NK-92 (cell line): Measurements from ENCODE around the gene ZNF326.

Source experiments
- DNase-seq: peaks from one replicate; lab custom pipeline; 2025; ENCODE audit not compliant: unreplicated experiment; lab: John Stamatoyannopoulos, UW

ZNF326 gene

DNA sequence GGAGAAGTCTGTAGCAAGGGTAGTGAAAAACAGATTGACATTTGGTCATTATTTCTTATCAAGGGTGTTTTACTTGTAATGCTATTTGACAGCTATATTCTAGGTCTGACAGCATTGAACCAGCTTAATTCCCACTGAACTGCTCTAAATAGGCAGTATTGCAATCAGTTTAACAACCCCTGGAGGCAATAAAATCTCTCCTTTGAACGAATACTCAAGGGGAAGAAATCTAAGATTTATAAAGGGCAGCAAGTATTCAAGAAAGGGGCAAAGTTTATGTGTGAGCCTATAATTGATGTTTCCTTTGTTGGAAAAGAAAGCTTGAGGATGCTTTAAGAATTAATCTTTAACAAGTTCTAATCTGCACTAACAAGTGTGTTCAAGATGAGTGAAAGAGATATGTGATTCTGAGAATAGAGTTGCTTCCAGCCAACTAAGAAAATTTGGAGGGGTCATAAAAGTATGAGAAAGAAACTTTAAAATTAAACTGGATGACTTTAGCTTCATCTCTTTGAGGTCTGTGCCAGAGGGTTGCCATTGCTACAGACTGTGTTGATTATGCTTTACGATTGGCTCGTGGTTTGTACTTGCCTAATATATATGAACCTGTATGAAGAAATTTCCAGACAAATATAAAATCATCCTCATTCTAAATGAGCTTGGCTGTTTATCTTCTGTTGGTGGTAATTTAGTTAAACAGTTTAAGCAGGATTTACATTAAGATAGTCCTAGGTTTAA, 72.5 kb downstream of the ZNF326 start:
- no peak for DNase-seq

DNA sequence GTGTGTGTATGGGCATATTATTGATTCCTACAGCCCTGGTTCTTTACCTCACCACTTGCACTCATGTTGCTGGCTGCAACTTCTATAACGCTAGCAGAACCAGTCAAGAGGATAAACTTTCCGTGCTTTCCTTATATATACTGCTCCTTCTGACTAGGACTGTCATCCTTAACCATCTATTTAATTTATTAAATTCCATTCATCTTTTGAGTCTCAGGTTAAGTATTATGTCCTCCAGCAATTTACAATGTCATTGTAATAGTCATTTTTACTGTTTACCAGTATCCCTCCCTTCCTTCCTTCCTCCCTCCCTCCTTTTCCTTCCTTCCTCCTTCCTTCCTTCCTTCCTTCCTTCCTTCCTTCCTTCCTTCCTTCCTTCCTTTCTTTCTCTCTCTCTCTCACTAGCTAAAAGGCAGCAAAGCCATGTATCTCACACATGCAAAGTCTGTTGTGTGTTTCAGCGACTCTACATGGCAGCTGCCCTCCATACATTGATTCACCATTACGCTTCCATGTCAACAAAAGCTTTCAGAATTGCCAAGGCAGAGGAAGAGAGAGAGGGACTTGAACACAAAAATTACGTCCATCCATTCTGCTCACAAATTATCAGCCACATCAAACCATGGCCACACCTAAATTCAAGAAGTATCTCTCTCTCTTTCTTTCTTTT, 73.8 kb downstream of the ZNF326 start:
- DNase-seq, result no peak

GRCh38 chr1:90074137-90074536, 79.2 kb downstream of the ZNF326 start:
- DNase-seq, result no peak

DNA sequence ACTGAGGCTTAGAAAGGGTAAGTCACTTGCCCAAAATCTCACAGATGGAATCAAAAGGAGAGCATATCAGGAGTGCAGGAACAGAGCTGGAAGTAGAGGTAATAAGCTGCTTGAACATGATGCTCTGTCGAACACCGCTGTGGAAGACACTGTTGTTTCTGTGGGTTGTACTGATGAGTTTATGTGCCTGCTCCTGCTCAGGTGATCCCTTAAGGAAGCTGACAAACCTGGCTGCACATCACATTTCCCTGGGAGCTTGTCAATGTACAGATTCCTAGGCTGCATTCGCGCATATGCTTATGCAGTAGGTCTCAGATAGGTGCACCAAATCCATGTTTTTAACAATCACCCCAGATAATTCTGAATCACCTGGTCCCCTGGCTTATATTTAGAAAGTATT, 79.7 kb downstream of the ZNF326 start:
- DNase-seq, result no peak

- no peak for DNase-seq
Measured at GRCh38 chr1:90074970-90075391, 80.1 kb downstream of the ZNF326 start.

DNA sequence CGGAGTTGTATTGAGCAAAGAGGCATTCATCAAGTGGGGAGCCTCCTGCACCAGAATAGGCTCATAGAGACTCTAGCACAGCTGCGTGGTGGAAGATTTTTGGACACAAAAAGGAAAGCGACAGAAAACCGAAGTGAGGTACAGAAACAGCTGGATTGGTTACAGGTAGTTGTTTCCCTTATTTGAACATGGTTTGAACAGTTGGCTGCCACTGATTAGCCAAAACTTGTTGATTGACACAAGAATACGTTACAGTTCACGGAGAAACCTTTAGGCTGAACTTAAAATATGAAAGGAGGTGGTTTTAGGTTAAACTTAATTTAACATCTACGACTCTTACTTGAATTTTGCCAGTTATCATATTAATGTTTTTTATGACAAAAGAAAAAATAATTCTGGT, 89.1 kb downstream of the ZNF326 start:
- DNase-seq, result no peak
